ENCODE measurements around the gene TSPAN9.

- TF ChIP-seq POLR2A (IDR thresholded peaks at IDR 0.05) (no peak), CTCF (IDR thresholded peaks at IDR 0.05) (no peak)
Measured at GRCh38 chr12:3222306-3222705, 145.1 kb downstream of the TSPAN9 start.

Measured in testis (tissue), 2 donors.